HL-60 (cell line): Measurements from ENCODE around the gene CRPPA.

Experiments used
- DNase-seq, 2 experiments: peaks; one replicate each; pipeline ENCODE4 v3.0.0-alpha.2; 2010 to 2020; ENCODE audit warnings: low read depth in 1 of 2, low spot score in 1 of 2
- H3K27ac ChIP-seq: fragments of 250-450 bp; sonication (Bioruptor Pico); replicated peaks from 2 replicates; pipeline ENCODE4 v1.5.1; 2020; ENCODE audit warnings: mild to moderate bottlenecking, moderate library complexity
- H3K27me3 ChIP-seq: fragments of 250-450 bp; sonication (Bioruptor Pico); 2 replicates; pipeline ENCODE4 v1.5.1; 2021; ENCODE audit warnings: mild to moderate bottlenecking, moderate library complexity; ENCODE audit not compliant: insufficient read depth, poor library complexity, severe bottlenecking
- H3K4me3 ChIP-seq: replicated peaks from 2 replicates; pipeline ENCODE4 v1.5.1; 2011; ENCODE audit warnings: mild to moderate bottlenecking, control low read depth, low read length; ENCODE audit not compliant: insufficient read depth
- CTCF ChIP-seq: IDR thresholded peaks from one replicate; pipeline ENCODE4 v1.5.1; 2011; ENCODE audit warnings: low read length, control low read depth, inconsistent platforms; ENCODE audit not compliant: insufficient read depth
- GABPA ChIP-seq: IDR thresholded peaks from 2 replicates; pipeline ENCODE4 v1.6.1; 2012; ENCODE audit warnings: low read depth
- POLR2AphosphoS5 ChIP-seq: IDR thresholded peaks from 2 replicates; pipeline ENCODE4 v1.6.1; 2012; ENCODE audit warnings: low read depth
- REST ChIP-seq: IDR thresholded peaks from 2 replicates; pipeline ENCODE4 v1.6.1; 2012; ENCODE audit warnings: low read depth; ENCODE audit not compliant: insufficient replicate concordance
- SPI1 ChIP-seq: IDR thresholded peaks from 2 replicates; pipeline ENCODE4 v1.6.1; 2012; ENCODE audit warnings: low read depth, mild to moderate bottlenecking, borderline replicate concordance

CRPPA gene

DNA sequence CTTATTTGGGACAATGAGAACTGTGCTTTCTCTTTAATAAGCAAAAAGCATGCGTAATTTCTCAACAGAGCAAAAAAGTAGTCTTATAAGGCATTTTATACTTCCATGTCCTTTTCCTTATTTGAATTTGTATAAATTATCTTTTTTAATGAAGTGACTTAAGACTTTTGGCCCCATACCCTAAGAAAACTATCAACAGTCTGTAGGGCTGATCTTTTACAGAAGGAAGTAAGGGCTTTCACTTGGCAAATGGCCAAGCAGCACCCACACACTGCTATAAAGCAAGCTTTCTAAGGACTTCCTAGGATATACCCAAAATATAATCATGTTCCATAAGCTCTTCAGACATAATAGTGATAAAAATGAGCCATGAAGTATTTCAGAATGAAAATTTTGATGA lies 3.4 kb downstream of the CRPPA start:
- peak in 1 of 2 experiments; percentile 22 for DNase-seq
- TF ChIP-seq REST (no peak), POLR2AphosphoS5 (no peak), SPI1 (no peak), GABPA (no peak), CTCF (no peak)
- H3K27ac ChIP-seq, result no peak overlapping the region
- no peaks in the 10 kb centered on the region for H3K27me3 ChIP-seq
- H3K4me3 ChIP-seq, result no peak overlapping the region

- TF ChIP-seq CTCF, result no peak
- TF ChIP-seq SPI1, result no peak
- no peak for TF ChIP-seq POLR2AphosphoS5
- no peak for TF ChIP-seq REST
- TF ChIP-seq GABPA, result no peak
- no peak overlapping the region for H3K27ac ChIP-seq
- no peaks in the 10 kb centered on the region for H3K27me3 ChIP-seq
- H3K4me3 ChIP-seq, result no peak overlapping the region
- no peak for DNase-seq
Measured at GRCh38 chr7:16416289-16417282, 4.8 kb downstream of the CRPPA start.

DNA sequence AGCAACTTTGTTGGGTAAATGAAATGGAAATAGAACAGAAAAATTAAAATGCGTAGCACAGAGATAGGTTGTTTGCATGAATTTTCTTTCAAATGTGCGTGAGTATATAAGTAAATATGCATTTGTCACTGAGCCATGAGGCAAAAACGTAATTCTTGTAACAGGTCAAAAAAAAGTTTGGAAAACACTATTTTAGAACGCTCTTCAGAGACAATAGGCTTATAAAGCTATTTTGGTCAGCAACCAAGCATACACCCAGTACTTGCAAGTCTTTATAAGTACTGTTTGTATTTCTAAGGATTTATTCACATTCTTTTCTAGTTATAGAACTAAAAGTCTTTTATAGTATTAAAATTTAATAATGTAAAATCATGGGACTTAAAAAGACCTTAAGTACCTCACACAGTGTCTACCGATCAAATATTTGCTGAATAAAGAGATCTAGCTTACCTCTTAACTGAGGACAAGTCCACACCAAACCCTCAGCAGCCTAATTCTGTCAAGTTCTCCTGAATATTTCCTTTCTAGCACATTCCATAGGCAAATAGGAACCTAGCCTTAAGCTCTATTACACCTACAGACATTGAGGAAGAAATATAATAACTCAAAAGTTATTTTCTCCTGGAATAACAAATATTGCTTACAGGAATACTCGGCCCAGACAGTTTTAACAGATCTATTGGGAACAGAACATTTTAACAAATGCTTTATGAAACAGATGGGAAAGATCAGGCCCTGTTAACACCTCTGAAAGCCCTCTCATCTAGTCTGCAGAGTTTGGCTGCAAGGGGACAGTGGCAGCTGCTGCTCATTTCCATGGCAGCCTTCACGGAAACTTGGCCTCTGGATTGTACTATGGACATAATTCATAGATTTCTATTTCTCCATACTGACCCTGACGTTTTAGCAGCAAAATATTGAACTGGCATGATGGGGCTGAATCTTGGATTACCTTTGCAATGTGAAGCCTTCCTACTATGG lies 8.8 kb downstream of the CRPPA start:
- H3K27ac ChIP-seq, result no peak overlapping the region
- no peak for DNase-seq
- TF ChIP-seq REST (no peak), CTCF (no peak), SPI1 (no peak), GABPA (no peak), POLR2AphosphoS5 (no peak)
- H3K4me3 ChIP-seq, result no peak overlapping the region
- H3K27me3 ChIP-seq, result no peaks in the 10 kb centered on the region
